GM18499 (cell line): Measurements from ENCODE around the gene ATP10A.
"Not testable (repeated sequence)": the region's sequence is repeated elsewhere in the genome, so short reads cannot be mapped to it uniquely, and the experiment has no call there.

Experiments
- ATAC-seq: cut with Tn5 transposase; IDR thresholded peaks from one replicate; pipeline ENCODE4 v1.9.1; 2021; ENCODE audit warnings: moderate number of reproducible peaks; ENCODE audit not compliant: insufficient read depth, unreplicated experiment

The ATP10A gene

DNA sequence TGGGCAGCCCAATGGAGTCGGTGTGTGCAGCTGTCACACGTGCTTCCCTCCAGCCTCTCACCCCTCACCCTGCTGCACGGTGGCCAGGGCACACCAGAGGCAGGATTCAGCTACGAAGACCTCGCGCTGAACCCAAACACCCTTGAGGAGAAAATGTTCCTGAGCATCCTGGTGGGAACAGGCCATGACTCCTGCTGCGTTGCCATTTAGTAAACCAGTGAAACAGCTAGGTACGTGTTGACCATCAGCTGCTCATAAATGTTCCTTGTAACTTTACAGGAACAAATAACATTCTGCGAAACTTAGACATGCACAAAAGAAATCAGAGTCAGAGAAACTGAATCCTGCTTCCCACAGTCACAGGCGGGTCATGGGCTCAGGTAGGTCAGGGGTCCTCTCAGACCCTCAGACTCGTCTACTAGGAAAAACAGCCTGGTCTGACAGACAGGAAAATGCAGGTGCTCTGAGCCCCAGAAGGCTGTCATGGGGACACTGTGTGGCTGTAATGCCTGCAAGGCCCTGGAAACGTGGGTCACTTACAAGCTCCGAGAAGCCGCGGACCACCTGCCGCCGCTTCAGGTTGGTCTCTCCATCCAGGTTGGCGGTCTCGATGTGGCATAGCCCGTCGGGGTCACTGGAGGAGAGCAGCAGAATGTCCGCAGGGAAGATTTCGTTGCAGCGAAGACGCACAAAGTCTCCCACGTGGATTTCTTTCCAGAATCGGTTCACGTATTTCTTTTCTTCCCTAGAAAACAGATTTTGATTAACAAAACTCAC lies 82.5 kb downstream of the ATP10A start:
- ATAC-seq, result no peak

DNA sequence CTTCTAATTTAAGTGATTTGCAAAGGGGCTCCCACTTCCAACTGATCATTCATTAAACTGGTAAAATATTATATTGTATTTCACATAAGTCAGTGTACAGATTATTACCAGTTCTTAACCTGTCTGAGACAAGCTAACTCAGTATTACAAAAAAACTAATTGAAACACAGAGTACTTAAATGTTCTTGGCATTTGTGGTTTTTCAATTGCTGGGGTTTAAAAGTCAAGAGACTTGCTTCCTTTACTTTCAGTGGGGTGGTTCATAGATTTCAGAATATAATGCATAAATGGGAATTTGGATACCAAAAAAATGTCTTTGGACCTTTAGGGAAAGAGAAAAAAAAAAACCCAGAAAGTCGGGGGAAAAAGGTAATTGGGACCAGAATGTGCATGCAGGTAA lies 85.0 kb downstream of the ATP10A start:
- no peak for ATAC-seq

DNA sequence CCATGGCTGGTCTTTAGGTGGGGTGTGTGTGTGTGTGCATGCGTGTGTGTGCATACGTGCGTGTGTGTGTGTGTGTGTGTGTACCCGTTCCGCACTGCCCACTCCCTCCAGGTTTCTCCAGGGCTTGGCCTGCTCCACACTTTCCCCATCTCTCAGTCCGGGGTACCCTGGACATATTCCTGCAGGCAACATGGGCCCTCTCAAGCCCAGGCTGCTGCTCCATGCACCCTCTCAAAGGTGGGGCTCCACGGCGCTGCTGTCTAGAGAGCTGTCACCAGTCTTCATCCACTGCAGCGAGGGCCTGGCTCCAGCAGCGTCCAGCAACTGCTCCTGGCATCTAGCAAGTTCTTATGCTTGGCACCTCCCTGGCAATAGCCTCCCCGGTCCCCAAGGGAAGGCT lies 86.1 kb downstream of the ATP10A start:
- no peak for ATAC-seq

DNA sequence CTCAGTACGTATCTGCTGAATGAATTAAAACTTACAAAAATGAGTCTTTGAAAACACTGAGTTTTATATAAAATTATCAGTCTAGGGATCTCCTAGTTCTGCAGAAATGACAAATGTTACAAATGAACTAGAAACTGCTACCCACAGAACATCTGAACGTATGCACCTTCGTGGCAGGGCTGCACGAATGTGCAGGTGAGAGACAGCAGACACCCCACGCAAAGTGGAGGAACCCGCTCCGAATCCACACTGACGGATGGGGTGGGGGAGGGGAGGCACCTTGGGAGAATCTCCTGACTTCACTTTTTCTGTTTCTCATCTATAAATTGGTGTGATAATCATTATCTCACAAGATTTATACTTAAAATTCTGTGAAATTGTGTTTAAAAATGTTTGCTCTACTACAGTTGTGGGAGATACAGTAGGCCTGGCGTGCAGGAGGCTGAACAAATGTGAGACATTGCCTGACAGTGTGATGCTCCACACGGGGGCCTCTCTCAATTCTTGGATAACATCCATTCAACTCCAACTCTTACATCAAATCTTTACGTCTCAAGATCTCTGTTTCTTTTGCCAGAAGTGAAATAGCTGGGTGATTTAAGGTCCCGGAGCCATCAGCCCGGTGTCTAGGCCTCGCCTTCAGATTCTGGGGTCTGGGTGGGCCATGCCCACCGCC lies 86.9 kb downstream of the ATP10A start:
- no peak for ATAC-seq

DNA sequence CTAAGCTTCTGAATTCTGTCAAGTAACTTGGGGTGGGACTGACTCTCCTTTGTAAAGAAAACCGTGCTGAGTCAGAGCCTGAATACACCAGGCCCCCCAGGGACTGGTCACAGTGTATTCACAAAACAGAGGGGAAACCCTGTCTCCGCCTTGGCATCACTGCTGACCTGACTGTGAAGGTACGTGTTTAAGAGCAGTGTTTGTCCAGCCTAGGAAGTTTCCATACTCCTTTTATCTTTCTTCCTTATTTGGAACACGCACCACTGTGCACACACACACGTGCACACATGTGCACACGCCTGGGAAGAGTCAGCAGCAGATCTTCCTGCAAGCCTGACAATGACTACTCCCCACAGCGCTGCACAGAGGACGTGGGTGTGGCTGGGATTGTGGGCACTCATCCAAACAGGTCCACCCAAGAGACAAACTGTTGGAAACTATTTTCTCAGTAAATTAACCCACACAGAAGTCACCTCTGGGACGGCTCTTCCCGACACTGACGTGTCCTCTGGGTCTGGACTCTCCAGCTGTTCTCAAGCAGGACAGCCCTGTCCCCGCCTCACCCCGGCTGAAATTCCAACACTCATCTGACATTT lies 87.7 kb downstream of the ATP10A start:
- ATAC-seq, result peak; percentile 88

DNA sequence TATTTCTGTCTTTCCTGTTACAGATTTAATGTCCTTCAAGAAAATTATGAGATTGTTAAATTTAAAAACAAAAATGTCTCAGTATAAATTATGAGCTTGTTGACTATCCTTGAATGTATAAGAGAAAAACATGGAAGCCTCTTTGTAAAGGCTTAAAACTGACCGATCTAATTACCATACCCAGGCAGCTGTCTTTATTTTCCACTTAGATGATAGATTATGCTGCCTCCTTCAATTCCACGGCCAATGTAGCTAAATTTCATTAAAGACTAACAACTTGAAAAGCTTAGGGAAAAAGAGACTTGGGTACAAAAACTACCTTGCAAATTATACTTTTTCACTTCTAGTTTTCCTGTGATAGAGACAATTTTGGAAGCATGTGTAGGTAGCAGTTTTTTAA lies 88.3 kb downstream of the ATP10A start:
- ATAC-seq, result no peak

DNA sequence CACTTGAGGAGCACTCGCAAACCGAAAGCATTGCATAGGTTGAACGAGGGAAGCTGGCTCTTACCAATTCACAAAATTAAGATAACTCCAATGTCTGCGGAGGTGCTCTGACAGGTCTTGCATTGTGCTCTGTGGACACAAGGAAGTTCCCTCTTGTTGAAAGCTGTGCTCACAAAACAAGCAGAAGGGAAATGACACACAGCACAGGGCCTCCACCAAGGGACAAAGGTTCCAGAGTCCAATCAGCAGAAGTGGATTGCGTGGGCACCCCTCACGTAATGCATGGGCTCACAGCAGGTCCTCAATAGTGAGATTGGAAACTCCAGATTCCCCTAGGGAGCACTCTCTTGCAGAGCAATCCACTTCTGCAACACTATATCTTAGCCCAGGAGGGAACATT lies 89.9 kb downstream of the ATP10A start:
- no peak for ATAC-seq

DNA sequence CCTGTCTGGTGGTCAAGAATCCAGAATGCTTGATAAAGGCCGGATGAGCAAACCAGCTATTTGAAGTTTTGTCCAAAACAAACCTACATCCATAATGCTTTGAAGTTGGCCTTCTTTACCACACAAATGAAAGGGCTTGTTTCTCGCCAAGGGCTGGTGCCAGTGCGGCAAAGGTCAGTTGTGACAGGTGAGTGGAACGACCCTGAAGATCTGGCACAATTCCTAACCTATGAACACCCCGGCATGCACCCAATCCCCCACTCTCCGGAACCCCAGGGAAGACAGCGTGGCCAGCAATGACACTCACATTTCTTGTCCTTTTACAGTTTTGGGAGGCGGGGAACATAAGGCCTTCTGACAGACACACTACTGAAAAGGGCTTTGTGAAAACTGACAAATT lies 90.6 kb downstream of the ATP10A start:
- no peak for ATAC-seq

DNA sequence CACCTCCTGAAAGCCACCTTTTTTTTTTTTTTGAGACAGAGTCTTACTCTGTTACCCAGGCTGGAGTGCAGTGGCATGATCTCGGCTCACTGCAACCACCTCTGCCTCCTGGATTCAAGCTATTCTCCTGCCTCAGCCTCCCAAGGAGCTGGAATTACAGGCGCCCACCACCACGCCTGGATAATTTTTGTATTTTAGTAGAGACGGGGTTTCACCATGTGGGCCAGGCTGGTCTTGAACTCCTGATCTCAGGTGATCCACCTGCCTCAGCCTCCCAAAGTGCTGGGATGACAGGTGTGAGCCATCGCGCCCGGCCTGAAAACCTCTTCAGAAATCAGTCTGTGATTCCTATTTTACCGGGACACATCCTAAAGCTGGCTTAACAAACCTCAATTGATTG lies 91.4 kb downstream of the ATP10A start:
- ATAC-seq, result not testable (repeated sequence)

DNA sequence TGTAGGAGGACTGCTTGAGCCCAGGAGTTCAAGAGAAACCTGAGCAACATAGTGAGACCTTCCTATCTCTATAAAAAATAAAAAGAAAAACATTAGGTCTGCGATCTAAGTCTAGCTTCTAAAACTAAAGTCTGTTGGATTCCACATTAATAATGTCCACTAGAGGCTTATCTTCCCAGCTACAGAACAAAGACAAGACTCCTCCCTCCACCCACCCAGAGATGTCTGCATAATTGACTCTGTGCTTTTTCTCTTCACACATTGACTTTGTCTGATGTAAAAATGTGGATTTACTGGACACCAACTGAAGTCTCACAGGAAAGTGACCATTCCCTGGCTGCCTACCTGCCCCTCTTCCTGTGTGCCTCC lies 91.8 kb downstream of the ATP10A start:
- no peak for ATAC-seq

DNA sequence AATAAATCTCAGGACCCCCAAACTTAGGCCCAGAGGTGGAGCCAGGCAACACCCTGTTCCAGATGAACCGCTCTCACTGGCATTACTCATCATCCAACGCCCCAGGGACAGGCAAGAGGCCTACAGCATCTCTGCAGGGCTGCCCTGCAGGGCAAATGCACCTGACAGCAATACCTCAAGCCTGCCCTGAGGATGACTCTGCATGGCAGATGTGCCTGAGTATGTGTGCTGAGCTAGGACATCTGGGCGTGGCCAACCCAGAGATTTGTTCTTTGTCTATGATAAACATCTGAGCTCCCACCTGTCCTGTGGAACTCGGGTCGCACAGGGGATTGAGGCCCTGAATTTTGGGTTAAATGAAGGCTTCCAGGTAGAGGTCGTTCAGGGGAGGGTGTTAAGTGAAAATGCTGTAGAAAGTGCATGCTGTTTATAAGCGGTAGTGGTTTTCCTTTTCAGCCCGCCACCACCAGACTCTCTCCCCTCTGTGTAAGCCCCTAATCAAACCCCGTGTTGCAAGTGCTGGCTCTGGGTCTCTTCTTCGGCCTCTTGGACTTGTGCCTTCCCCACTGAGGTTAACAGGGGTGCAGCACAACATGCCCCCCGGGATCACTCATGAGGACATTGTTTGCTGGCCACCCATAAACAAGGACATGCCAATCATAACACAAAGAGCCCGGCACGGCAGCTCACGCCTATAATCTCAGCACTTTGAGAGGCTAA lies 92.3 kb downstream of the ATP10A start:
- ATAC-seq, result no peak

DNA sequence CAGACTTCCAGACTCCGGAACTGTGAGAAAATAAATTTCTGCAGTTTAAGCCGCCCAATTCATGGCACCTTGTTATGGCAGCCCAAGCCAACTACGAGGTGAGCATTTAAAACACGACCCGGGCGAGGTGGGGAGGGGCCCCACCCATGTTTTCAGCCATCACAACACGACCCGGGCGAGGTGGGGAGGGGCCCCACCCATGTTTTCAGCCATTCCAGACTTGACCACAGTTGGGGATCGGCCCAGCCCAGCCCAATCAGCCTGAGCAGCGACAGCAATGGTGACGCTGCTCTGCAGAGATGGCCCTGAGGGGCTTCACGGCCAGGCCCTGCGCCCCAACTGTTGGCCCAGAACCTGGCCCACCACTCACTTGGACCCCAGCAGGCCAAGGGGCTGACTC lies 93.1 kb downstream of the ATP10A start:
- ATAC-seq, result no peak

DNA sequence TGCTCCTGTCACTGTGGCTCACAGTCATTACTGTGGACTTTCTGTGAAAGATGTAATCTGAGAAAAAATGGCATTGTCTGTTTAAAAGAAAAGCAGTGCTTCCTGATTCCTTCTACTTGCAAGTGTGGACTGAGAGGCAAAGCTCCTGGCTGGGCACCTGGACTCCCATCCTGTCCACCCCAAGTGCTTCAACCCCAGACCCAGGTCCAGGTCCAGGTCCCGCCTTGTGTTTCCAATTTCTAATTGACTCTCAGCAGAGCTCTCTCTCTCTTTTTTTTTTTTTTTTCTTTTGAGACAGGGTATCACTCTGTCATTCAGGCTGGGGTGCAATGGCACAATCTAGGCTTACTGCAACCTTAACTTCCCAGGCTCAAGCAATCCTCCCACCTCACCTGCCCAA lies 94.9 kb downstream of the ATP10A start:
- ATAC-seq, result no peak

DNA sequence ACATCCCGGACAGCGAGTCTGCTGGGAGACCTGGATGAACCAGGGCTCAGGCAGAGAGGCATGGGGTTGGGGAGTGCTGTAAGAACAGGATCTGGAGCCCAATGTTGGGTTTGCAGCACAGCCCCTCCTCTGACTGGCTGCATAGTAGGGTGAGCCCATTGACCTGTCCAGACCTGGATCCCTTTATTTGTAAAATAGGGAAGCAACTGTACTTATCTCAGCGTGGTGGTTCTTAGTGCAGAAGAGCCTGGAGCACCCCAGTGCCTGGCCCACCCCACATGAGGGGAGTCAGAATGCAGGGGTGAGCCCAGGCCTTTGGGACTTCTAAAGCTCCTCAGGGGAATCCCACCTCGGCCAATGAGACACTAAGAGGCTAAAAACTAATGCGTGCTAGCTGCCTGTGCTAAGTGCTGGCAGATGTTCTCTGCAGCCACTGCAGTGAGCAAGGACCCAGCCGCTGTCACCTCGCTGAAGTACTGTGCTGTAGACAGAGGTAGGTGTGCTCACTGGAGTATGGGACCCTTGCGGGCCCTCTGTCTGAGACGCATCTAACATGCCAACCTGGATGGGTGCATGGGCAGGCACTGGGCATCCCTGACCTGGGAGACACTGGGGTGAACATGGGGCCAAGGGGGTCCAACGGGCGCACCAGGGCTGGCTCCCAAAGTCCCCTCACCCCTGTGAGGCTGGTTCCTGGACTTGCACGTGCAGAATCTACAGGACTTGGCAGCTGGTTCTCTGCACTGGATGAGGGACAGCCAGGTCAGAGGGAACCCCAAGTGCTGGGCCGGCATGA lies 95.6 kb downstream of the ATP10A start:
- ATAC-seq, result no peak

DNA sequence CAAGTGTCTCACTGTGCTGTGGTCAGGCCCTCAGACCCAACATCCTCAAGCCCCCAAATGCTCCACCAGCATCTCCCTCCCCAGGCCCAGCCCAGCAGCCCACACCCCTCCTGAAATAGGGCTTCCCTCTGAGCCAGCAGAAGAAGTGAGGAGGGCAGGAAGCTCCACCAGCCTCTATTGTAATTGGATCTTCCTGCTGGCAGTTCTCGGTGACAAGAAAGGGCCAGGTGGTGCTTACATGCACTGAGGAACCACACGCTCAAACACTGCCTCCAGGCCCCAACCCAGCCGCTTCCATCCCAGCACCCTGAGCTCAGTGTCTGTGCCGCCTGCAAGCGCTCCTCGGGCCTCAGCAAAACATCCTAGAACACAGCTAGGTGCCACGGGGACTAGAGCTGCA lies 96.7 kb downstream of the ATP10A start:
- no peak for ATAC-seq

DNA sequence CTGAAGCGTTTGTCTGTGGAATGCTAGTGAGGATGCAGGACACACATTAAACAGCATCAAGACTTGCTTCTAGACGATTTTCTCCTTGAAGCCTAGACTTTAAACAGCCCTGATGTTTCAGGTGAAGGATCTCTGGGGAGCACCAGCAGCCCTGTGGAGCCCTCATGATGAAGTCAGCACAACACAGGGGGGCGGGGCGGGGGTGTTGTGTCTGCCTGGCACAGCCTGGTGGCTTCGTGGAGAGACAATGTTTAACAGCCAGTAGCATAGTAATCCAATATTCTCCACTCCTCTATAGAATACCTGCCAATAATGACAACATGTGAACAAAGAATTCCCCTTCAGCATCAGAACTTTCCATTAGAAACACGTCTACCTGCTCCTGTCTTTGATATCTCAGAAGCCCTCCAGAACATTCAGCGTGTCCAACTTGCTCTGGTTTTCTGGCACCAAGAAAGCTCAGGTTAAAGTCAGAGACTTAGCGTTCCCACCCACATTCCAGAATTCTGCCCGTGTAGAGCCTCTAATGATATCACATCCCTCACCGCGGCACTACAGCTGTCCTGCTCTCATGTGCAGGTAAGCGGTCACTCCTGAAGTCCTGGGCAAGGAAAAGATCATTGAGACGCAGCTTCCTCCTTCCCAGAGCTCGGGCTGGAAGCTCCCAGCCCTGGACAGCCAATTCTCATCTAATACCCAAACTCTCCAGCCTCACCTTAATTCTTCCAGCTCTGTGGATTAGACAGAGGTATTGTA lies 98.0 kb downstream of the ATP10A start:
- no peak for ATAC-seq

DNA sequence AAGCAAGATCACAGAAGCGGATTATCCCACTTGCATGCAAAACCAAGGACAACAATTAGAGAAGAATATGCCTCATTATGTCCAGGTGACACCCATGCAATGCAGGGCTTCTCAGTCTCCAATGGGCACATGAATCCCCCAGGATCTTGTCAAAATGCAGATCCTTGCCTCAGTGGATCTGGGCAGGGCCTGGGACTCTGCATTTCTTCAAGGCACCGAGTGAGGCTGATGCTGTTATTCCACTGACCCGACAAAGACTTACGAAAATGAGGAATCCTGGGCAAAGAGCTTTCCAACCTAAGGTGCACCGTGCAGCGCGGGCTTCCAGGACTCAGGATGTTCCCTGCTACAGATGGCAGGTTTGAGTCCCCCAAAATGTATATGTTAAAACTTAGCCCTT lies 99.2 kb downstream of the ATP10A start:
- no peak for ATAC-seq

DNA sequence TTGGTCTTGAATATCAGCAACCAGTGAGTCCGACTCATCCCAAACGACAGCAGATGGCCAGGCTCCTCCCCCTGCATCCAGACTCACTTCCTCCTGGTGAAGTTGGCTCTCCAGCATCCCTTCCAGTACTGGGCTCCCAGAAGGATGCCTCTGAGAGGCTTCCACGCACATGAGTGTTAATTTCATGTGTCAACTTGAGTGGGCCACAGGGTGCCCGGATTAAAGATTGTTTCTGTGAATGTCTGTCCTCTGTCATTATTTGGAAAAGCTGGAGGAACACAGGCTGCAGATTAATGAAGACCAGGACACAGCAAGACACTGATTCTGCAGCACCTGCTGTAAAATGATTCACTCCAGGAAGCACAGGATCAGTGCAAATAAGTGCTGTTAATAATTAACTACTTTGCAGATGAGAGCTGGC lies 99.8 kb downstream of the ATP10A start:
- no peak for ATAC-seq

DNA sequence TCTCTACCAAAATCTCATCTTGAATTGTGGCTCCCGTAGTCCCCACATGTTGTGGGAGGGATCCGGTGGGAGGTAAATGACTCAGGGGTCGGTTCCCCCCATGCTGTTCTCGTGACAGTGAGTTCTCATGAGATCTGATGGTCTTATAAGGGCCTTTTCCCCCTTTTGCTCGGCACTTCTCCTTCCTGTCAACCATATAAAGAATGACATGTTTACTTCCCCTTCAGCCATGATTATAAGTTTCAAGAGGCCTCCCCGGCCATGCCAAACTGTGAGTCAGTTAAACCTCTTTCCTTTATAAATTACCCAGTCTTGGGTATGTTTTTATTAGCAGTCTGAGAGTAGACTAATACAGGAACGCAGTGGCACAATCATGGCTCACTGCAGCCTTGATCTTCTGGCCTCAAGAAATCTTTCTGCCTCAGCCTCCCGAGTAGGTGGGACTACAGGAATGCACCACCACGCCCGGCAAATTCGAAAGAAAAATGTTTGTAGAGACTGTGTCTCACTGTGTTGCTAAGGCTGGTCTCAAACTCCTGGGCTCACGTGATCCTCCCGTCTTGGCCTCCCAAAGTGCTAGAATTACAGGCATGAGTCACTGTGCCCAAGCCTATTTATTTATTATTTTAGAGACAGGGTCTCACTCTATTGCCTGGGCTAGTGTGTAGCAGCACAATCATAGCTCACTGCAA lies 101.0 kb downstream of the ATP10A start:
- no peak for ATAC-seq
